HG03175 (cell line): Measurements from ENCODE around the gene FRMPD4.

ENCODE experiments used
- ATAC-seq: cut with Tn5 transposase; IDR thresholded peaks from one replicate; pipeline ENCODE4 v1.9.1; 2021; ENCODE audit warnings: mild to moderate bottlenecking, moderate library complexity; ENCODE audit not compliant: unreplicated experiment

The FRMPD4 gene

DNA sequence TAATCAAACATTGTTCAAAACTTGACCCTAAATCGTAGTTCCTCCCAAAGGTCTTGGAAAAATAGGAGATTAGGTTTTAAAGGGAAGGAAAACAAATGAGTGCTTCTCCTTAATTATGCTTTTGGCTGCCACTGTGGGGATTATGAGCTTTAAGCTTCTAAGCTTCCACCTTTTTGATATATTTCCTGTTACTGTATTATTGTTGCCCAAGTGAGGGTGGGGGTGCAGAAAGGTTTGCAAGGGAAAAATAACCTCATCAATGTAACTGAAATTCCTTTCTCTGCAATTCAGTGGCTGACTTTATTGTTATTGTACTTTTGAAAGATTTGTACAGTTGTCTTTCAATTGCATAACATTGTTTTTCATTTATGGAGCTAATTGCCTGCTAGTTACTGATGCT is 285.1 kb downstream of the FRMPD4 start:
- no peak for ATAC-seq

- no peak for ATAC-seq
Observed at GRCh38 chrX:12425496-12425895, 287.2 kb downstream of the FRMPD4 start.

DNA sequence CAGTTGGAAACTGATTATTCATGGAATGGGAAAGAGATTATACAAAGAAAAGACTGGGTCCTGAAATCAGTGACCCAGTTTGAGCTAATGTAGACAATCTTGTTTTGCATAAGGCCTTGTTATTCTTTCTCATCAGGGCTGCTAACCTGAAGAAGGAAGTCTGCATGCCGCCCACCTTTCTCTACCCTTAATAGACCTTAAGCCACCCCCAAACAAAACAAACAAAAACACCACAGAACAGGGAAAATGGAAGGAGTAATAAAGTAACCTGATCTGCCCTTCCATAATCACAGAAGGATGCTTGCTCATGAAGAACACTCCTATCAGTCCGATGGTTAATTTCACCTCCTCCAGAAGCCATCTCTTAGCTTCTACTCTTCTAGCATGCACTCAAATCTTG is 288.1 kb downstream of the FRMPD4 start:
- ATAC-seq = no peak

GRCh38 chrX:12434493-12434892 is 296.2 kb downstream of the FRMPD4 start:
- no peak for ATAC-seq

GRCh38 chrX:12439416-12439815 is 301.1 kb downstream of the FRMPD4 start:
- no peak for ATAC-seq

- no peak for ATAC-seq
Observed at GRCh38 chrX:12440246-12440645, 302.0 kb downstream of the FRMPD4 start.

DNA sequence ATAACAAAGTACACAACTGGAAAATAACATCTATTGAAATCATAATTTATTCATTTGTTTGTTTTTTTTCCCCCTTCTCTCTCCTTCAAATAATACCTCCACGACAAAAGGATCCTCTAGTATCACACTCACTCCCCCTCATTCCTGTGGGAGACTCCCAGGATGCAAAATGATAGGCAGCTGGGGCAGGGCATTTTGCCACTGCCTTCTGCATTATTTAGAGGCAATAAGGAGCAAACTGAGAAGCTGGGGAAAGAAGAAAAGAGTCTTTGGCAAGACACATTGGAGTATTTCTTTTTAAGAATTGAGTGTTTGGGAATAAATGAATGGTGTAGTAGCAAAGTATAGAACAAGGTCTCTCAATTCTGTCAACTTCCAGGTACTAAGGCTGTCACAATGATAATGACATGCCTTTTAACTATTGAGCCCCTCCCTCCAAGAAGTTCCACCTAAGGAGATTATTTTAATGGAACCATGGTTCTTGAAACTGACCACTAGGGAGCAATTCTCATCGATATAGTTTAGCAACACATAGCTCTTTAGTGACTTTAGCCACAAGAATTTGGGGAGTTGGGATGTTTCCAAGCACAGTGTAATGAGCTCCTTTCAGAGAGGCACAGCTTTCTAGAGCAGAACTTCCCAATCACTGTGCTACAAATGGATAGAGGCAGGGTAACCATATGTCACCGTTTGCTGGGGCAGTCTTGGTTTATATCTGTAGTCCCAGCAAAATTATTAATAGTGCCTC is 303.3 kb downstream of the FRMPD4 start:
- no peak for ATAC-seq

DNA sequence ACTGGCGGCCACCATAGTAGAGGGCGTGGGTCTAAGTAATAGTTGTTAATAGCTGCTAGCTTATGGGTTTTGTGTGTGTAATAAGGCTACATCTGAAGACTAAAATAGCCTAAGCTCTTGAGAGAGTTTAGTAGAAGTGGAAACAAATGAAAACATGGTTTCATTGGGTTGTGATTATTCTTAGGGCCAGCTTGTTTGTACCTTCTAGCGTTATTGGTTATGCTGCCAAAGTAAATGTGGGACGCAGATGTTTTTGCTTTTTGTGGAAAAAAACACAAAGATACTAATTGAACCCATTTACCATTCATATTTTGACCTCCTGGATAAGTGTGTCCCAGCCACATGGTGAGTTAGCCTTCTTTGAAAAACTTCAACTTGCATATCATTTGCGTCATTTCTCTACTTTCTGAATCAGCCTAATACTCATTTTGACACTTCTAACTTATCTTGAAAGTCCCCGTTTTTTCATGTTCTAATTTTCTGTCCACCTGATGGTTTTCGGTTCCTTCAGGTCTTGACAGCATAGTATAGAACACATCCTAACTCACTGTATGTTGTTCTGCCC is 305.3 kb downstream of the FRMPD4 start:
- ATAC-seq = peak; percentile 81

DNA sequence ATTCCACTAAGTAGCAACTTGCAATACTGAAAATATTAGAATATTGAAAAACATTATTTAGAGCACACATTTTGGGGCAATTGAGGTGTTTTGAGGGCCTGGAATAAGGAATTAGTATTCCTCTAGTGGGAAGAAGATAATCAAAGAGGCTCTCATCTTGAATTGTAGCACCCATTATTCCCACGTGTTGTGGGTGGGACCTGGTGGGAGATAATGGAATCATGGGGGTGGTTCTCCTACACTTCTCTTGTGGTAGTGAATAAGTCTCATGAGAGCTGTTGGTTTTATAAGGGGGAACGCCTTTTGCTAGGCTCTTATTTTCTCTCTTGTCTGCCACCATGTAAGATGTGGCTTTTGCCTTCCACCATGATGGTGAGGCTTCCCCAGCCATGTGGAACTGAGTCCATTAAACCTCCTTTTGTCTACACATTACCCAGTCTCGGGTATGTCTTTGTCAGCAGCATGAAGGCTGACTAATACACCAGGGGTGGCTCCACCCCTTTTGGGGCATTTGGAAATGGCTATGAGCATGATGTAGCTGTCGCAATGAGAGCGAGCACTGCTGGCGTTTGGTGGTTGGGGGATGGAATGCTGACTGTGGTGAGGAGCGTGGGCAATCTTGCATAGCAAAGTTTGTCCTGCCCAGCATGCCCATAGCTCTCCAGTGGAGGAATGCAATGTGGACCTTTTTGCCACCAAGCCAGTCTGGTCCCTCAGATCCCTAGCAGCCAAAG is 308.2 kb downstream of the FRMPD4 start:
- ATAC-seq = no peak

GRCh38 chrX:12447448-12448064 is 309.3 kb downstream of the FRMPD4 start:
- ATAC-seq = no peak

DNA sequence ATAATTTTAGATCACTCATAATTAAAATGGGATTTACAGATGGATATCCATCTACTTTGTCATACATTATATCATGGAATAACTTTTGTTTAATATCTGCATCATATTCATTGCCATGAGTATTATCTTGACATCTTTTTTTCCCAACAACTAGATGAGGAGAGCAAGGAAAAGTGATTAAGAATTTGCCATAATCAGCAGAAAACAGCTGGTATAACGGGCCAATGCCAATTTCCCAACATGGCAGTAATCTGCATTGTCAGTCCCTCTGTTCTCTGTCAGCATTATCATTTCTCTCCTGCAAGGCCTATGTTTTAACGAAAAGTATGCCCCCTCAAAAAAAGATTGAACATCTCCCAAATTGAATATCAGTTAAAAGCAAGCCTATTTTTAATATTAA is 314.0 kb downstream of the FRMPD4 start:
- ATAC-seq = no peak

- no peak for ATAC-seq
Observed at GRCh38 chrX:12460929-12461328, 322.7 kb downstream of the FRMPD4 start.

GRCh38 chrX:12463052-12463451 is 324.8 kb downstream of the FRMPD4 start:
- ATAC-seq = no peak

- no peak for ATAC-seq
Observed at GRCh38 chrX:12463873-12464272, 325.6 kb downstream of the FRMPD4 start.

DNA sequence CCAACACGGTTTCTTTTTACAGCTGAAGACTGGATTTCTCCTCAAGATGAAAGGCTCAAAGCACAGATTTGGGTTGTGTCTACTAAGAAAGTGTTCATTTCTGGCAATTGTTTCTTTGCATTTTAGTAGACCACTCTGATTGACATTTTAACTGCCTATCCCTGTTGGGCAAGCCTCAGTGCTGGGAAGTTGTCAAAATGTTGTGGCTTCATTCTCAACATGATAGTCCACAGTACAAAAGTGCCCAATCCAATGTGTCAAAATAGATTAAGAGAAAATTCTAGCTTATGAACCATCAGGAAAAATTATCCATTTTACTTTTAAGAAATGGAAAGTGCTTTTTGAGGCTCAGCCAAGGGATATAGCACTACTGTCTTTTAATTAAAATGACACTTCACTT is 329.0 kb downstream of the FRMPD4 start:
- ATAC-seq = no peak

- no peak for ATAC-seq
Observed at GRCh38 chrX:12469296-12469695, 331.0 kb downstream of the FRMPD4 start.

DNA sequence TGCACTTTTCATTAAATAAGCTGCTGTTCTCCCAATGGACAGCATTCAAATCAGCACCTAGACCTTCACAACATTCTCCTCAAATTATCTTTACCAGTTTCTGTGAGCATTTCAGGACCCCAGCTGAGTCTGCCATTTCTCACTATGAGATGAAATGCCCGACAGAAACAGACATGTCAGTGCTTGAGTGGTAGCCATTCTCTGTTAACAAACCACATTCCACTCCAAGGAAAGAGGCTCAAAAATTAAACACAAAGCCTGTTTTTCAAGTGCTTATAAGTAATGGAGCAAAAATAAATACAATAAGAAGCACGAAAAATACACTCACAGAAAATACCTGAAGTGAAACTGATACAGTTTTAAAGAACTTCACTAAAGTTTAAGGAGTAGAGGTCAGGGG is 332.8 kb downstream of the FRMPD4 start:
- ATAC-seq = no peak

- ATAC-seq = no peak
Observed at GRCh38 chrX:12480956-12481355, 342.7 kb downstream of the FRMPD4 start.

DNA sequence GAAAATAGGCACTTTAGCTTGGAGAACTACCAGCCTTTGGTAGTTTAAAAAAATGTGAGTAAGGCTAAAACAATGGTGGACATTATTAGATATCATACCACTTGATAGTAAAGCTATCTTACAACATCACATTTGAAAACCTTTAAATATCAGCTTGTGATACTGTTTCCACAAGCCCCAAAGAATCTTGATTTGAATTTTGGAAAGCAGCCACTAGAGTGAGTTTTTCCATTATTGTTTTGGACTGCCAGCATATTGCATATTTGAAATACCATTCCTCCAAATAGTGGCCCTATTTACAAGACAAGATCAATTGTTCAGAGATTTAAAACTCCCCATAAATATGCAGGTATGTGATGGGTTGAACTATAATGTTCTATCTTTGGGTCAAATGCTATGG is 349.9 kb downstream of the FRMPD4 start:
- no peak for ATAC-seq

DNA sequence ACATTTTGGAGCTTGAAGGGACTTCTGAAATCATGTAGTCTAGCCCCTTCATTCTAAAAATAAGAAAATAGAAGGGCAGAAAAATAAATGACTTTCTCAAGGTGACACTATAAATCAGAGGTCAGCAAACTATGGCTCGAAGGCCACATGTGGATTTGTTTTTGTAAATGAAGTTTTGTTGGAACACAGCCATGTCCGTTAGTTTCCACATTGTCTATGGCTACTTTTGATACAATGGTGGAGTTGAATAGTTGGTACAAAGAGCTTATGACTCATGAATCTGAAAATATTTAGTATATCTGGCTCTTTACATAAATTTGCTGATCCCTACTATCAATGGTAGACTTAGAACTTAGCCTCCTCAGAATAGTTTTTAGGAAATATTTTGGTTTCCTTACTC is 350.5 kb downstream of the FRMPD4 start:
- no peak for ATAC-seq

DNA sequence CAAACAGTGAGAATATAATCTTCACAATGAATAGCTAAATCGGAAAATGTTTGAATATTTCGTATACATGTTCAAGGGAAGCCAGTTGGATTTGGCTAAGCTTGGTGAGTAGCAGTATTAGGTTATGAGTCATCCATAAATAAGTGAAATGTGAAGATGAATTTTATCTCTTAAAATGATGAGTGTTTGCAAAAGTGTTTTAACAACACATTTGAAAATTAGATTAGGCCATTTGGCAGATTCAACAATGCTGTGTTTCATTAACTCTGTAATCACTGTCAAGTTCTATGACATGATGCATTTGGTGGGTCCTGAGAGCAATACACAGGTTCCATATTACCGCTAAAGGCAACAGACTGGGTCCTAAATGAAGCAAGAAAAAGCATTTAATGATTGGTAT is 351.1 kb downstream of the FRMPD4 start:
- ATAC-seq = no peak
